Activated CD8-positive, alpha-beta T cell treated with anti-CD3 and anti-CD28 coated beads for 36 hours (primary cell): ENCODE results near the gene OSBPL8. TPM values are rescaled to one million over a fixed set of nuclear protein-coding genes. Genes with fewer than 3 reads are reported as not detected.

ENCODE experiments used
- ATAC-seq: fragments of 200-7000 bp; cut with Tn5 transposase; one replicate; pipeline ENCODE4 v1.10.0; 2021; ENCODE audit warnings: mild to moderate bottlenecking, moderate library complexity
- CTCF ChIA-PET: fragments of 350-600 bp; sonication (Branson Sonifier 250); formaldehyde crosslinking; loops from one replicate; lab custom pipeline; 2021; ENCODE audit warnings: antibody characterized with exemption; lab: Charles Lee
- POLR2A ChIA-PET: fragments of 350-600 bp; sonication (Branson Sonifier 250); formaldehyde crosslinking; loops from one replicate; lab custom pipeline; 2021; ENCODE audit warnings: antibody characterized with exemption; lab: Charles Lee
- DNase-seq: peaks from one replicate; pipeline ENCODE4 v3.0.0-alpha.2; 2020
- H3K27ac Mint-ChIP-seq: one replicate; pipeline ENCODE4 v1.8.0; 2021; ENCODE audit warnings: mild to moderate bottlenecking, mixed read lengths
- H3K27me3 Mint-ChIP-seq: one replicate; pipeline ENCODE4 v1.8.0; 2021; ENCODE audit warnings: mixed read lengths
- H3K36me3 Mint-ChIP-seq: one replicate; pipeline ENCODE4 v1.8.0; 2021; ENCODE audit warnings: low read depth, mixed read lengths
- H3K4me1 Mint-ChIP-seq: one replicate; pipeline ENCODE4 v1.8.0; 2021; ENCODE audit warnings: low read depth, mixed read lengths
- H3K4me3 Mint-ChIP-seq: one replicate; pipeline ENCODE4 v1.8.0; 2021; ENCODE audit warnings: mild to moderate bottlenecking, moderate library complexity, mixed read lengths
- H3K9me3 Mint-ChIP-seq: one replicate; pipeline ENCODE4 v1.8.0; 2021; ENCODE audit warnings: mixed read lengths
- CTCF ChIP-seq: fragments of 200-600 bp; IDR thresholded peaks from one replicate; pipeline ENCODE4 v1.8.0; 2022; ENCODE audit warnings: antibody characterized with exemption, mild to moderate bottlenecking
- intact Hi-C: fragments of 100-400 bp; cut with micrococcal nuclease; formaldehyde crosslinking; loops from one replicate; pipeline ENCODE4 v1.10.0; 2022
- total RNA-seq, 2 experiments: library from RNA; stranded (reverse); gene quantifications; one replicate each; pipeline ENCODE4 v1.2.3, GENCODE V29; 2021

OSBPL8 gene
- total RNA-seq, 2 experiments from 2014 or later, result 81.1 to 85.6 TPM

DNA sequence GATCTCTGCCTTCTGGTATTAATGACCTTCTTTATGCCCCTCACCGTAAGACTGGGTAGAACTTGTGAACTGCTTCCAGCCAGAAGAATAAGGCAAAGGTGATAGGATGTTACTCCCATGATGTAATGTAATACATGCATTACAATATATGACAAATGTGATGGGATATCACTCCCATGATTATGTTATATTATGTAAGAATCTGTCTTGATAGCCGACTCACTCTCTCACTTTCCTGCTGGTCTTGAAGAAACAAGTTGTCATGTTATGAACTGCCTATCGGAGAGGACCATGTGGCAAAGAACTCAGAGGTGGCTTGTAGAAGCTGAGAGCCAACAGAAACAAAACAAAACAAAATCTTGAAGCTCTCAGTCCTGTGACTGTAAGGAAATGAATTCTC is 30.6 kb upstream of the OSBPL8 start:
- H3K36me3 Mint-ChIP-seq, result no peaks in the 10 kb centered on the region
- H3K4me3 Mint-ChIP-seq, result no peak overlapping the region
- ChIA-PET POLR2A (no interaction called here), CTCF (interaction anchor here (1.3 kb wide), 1 partner anchor 39 kb away, joined by 3 read pairs; no protein-coding TSS in a partner anchor)
- peaks cover 2% of the 10 kb centered on the region for H3K4me1 Mint-ChIP-seq
- H3K27ac Mint-ChIP-seq, result no peak overlapping the region
- TF ChIP-seq CTCF, result no peak
- intact Hi-C loops, result no loop called here
- H3K9me3 Mint-ChIP-seq, result no peaks in the 10 kb centered on the region
- DNase-seq, result no peak
- no peak for ATAC-seq
- H3K27me3 Mint-ChIP-seq, result no peaks in the 10 kb centered on the region

DNA sequence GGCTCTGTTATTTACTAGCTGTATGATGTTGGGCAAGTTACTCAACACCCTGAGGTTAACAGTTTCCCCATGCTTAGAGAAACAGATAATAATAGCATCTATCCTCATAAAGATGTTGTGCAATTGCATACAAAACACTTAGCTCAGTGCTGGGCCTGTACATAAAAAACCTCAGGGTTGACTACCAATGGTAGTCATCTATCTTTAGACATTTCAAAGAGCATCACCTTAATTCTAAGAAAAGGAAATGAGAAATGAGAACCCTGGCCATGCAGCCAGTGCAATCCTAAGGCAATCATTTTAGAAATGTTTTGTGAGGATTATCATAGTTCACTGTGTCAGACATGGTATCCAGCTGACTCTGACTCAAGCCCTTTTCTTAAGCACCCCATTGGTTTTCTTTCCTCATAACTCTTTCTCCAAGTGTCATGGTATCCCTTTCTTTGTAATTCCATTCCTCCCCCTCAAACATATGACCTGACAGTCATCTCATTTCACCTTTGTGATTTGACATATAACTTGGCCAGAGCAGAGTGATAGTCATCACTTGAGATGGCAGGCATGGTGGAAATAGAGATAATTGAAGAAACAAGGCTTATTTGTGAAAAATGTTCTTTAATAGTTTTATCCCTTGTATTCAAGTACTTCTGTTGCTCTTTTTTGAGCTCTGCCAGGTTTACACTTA is 29.5 kb upstream of the OSBPL8 start:
- H3K4me3 Mint-ChIP-seq, result no peak overlapping the region
- ChIA-PET CTCF (interaction anchor here (0.7 to 1.3 kb wide), 4 partner anchors 38 to 1104 kb away, joined by 3 read pairs; no protein-coding TSS in a partner anchor), POLR2A (interaction anchor here (1.7 kb wide), 1 partner anchor 29 kb away, joined by 4 read pairs; no protein-coding TSS in a partner anchor)
- no peaks in the 10 kb centered on the region for H3K9me3 Mint-ChIP-seq
- peaks cover 2% of the 10 kb centered on the region for H3K4me1 Mint-ChIP-seq
- peak; percentile 5 for DNase-seq
- H3K36me3 Mint-ChIP-seq, result no peaks in the 10 kb centered on the region
- H3K27ac Mint-ChIP-seq, result peak overlapping the region; percentile 69
- ATAC-seq, result peak; percentile 86
- no peak for TF ChIP-seq CTCF
- no peaks in the 10 kb centered on the region for H3K27me3 Mint-ChIP-seq
- intact Hi-C loops, result no loop called here

DNA sequence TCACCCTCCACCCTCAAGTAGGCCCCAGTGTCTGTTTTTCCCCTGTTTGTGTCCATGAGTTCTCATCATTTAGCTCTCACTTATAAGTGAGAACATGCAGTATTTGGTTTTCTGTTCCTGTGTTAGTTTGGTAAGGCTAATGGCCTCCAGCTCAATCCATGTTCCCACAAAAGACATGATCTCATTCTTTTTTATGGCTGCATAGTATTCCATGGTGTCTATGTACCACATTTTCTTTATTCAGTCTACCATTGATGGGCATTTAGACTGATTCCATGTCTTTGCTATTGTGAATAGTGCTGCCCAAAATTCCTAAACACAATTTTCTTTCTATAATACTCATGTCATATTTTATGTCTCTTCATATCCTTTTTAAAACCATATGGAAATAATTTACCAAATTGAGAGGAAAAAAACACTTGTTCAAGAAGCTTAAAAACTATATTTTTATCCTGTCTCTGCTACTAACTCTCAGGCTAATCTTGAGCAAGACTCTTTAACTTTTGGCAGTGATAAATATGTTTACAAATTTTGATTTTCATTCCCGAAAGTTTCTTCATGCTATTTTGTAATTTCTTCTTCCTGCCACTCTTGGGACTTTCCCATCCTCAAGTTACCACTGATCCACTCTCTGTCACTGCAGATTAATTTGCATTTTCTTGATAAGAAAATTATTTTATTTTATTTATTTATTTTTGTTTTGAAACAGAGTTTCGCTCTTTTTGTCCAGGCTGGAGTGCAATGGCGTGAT is 28.0 kb upstream of the OSBPL8 start:
- no peaks in the 10 kb centered on the region for H3K9me3 Mint-ChIP-seq
- CTCF ChIA-PET, result interaction anchor here (0.6 to 3.3 kb wide), 20 partner anchors 9 to 1102 kb away, joined by 3 to 14 read pairs (median 4); partner anchors contain the start of genes BBS10 and OSBPL8
- no peak for TF ChIP-seq CTCF
- DNase-seq, result no peak
- no peaks in the 10 kb centered on the region for H3K36me3 Mint-ChIP-seq
- intact Hi-C loops, result no loop called here
- H3K4me1 Mint-ChIP-seq, result peaks cover 2% of the 10 kb centered on the region
- no peak for ATAC-seq
- H3K27me3 Mint-ChIP-seq, result no peaks in the 10 kb centered on the region
- no peak overlapping the region for H3K4me3 Mint-ChIP-seq
- no peak overlapping the region for H3K27ac Mint-ChIP-seq
- POLR2A ChIA-PET, result interaction anchor here (1.7 kb wide), 1 partner anchor 27 kb away, joined by 4 read pairs; no protein-coding TSS in a partner anchor

GRCh38 chr12:76586764-76587395 is 27.3 kb upstream of the OSBPL8 start:
- POLR2A ChIA-PET, result interaction anchor here (0.9 kb wide), 1 partner anchor 178 kb away, joined by 3 read pairs; no protein-coding TSS in a partner anchor
- H3K27ac Mint-ChIP-seq, result no peak overlapping the region
- H3K27me3 Mint-ChIP-seq, result no peaks in the 10 kb centered on the region

More at GRCh38 chr12:76586764-76587395, 27.3 kb upstream of the OSBPL8 start:
- TF ChIP-seq CTCF, result peak; percentile 83
- H3K4me1 Mint-ChIP-seq, result peaks cover 2% of the 10 kb centered on the region
- ATAC-seq (no peak), DNase-seq (peak; percentile 65)
- H3K4me3 Mint-ChIP-seq, result no peak overlapping the region
- CTCF ChIA-PET, result interaction anchor here (0.7 to 3.3 kb wide), 33 partner anchors 10 to 437 kb away, joined by 3 to 14 read pairs (median 3); partner anchors contain the start of genes BBS10 and OSBPL8
- no peaks in the 10 kb centered on the region for H3K9me3 Mint-ChIP-seq
- intact Hi-C loops, result no loop called here
- H3K36me3 Mint-ChIP-seq, result no peaks in the 10 kb centered on the region
